Embryonic facial prominence (tissue), 1 donor: ENCODE measurements around the gene C16orf86.

Experiments used
- DNase-seq: peaks from one replicate; pipeline ENCODE4 v3.0.0-alpha.2; 2016; ENCODE audit errors: extremely low spot score

Gene C16orf86

GRCh38 chr16:67667453-67667816 is 821 bp downstream of the C16orf86 start:
- no peak for DNase-seq

GRCh38 chr16:67667817-67668494 is 1.3 kb downstream of the C16orf86 start:
- peak; percentile 73 for DNase-seq

DNA sequence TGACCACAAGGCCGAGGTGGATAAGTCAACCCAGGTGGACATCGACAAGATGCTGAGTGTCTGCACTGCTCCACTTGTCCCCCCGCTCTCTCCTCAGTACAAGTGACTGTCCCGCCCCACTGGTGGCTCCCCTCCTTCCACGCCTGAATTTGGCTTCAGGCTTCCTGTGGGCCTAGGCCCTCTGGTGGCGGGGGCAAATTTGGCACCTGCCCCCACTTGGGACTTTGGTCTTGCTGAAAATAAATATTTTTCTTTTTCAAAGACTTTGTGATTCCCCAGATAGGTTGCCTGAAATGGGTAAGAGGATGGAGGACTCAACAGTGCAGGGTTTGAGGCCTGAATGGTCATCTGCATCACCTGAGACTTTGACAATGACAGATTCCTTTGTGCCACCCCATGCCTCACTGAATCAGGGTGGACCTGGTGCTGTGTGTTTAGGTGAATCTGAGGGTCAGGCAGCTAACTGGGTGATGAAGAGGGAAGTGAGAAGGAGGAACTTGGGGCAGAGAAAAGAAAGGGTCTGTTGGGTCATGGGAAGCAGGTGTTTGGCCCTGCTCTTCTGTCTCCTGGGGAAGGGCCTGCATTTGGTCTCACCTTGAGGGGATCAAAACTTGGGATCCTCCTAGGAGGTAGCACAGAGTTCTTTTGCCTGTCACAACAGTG is 2.0 kb downstream of the C16orf86 start:
- DNase-seq, result no peak

- DNase-seq, result no peak
Observed at GRCh38 chr16:67669499-67670101, 3.0 kb downstream of the C16orf86 start.

- no peak for DNase-seq
Observed at GRCh38 chr16:67672306-67672705, 5.7 kb downstream of the C16orf86 start.

GRCh38 chr16:67672739-67673662 is 6.4 kb downstream of the C16orf86 start:
- no peak for DNase-seq

- no peak for DNase-seq
Observed at GRCh38 chr16:67673712-67674580, 7.3 kb downstream of the C16orf86 start.

- no peak for DNase-seq
Observed at GRCh38 chr16:67674851-67675578, 8.4 kb downstream of the C16orf86 start.

GRCh38 chr16:67675579-67675935 is 8.9 kb downstream of the C16orf86 start:
- DNase-seq, result no peak

- DNase-seq, result no peak
Observed at GRCh38 chr16:67675999-67676398, 9.4 kb downstream of the C16orf86 start.

DNA sequence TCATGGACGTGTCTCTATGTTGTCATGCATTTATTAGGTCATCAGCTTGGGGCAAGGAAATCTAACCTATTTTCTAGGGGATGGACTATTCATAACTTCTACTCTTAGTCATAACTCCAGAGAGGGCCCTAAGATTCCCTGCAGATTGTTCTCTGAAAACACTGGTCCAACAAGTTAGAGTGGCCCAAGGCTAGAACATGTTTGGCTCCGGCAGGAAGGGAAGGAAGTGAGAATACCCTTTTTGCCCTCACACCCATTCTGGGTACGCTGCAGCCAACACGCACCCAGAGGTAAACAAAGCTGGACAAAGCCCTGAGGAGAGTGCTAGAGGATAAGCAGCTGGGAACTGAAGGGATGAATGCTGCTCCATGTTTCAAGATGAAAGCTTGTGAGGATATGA is 9.9 kb downstream of the C16orf86 start:
- DNase-seq, result no peak

GRCh38 chr16:67676939-67677338 is 10.3 kb downstream of the C16orf86 start:
- no peak for DNase-seq

GRCh38 chr16:67677712-67678111 is 11.1 kb downstream of the C16orf86 start:
- no peak for DNase-seq

DNA sequence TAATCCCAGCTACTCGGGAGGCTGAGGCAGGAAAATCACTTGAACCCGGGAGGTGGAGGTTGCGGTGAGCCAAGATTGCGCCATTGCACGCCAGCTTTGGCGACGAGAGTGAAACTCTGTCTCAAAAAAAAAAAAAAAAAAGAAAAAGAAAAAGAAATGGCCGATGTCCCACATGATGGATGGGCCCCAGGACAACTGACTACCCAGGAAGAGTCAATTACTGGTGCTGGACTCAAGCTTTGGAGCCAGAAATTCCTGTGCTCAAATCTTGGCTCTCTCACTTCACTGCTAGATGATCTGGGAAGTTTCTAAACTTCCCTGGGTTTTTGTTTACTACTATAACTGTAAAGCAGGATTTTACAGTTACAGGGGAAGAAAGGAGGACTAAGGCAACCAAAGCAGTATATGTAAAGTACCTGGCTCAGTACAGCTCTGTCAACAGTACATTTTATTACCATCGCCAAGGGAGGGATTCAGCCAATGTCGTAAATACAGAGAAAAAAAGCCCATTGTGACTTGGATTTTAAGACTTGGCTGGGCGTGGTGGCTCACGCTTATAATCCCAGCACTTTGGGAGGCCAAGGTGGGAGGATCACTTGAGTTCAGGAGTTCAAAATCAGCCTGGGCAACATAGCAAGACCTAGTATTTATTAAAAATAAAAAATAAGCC is 11.9 kb downstream of the C16orf86 start:
- no peak for DNase-seq

- DNase-seq, result no peak
Observed at GRCh38 chr16:67679935-67680897, 13.6 kb downstream of the C16orf86 start.

- DNase-seq, result no peak
Observed at GRCh38 chr16:67683767-67684166, 17.2 kb downstream of the C16orf86 start.

GRCh38 chr16:67685388-67686112 is 18.9 kb downstream of the C16orf86 start:
- no peak for DNase-seq
